SJCRH30 (cell line): Measurements from ENCODE around the gene ACCSL. TPM values are rescaled to one million over a fixed set of nuclear protein-coding genes. Genes with fewer than 3 reads are reported as not detected.

Source experiments
- DNase-seq, 2 experiments: peaks; one replicate each; pipeline ENCODE4 v3.0.0-alpha.2; 2015 to 2020
- H3K27ac ChIP-seq: fragments of 250-450 bp; sonication (Bioruptor Pico); 2 replicates; pipeline ENCODE4 v1.5.1; 2020; ENCODE audit warnings: mild to moderate bottlenecking, moderate library complexity
- H3K27me3 ChIP-seq: fragments of 250-450 bp; sonication (Bioruptor Pico); 2 replicates; pipeline ENCODE4 v1.5.1; 2020; ENCODE audit warnings: mild to moderate bottlenecking, moderate library complexity
- H3K36me3 ChIP-seq: fragments of 250-450 bp; sonication (Bioruptor Pico); 2 replicates; pipeline ENCODE4 v1.5.1; 2020; ENCODE audit warnings: mild to moderate bottlenecking, moderate library complexity
- H3K4me1 ChIP-seq: fragments of 250-450 bp; sonication (Bioruptor Pico); 2 replicates; pipeline ENCODE4 v1.5.1; 2020; ENCODE audit warnings: mild to moderate bottlenecking, moderate library complexity
- H3K4me3 ChIP-seq: fragments of 250-450 bp; sonication (Bioruptor Pico); 2 replicates; pipeline ENCODE4 v1.5.1; 2020; ENCODE audit warnings: mild to moderate bottlenecking, moderate library complexity
- H3K9me3 ChIP-seq: fragments of 250-450 bp; sonication (Bioruptor Pico); replicated peaks from 2 replicates; pipeline ENCODE4 v1.5.1; 2020; ENCODE audit warnings: mild to moderate bottlenecking, moderate library complexity
- total RNA-seq: library from RNA; depleted of rRNA; stranded (reverse); fragments of >200 nt; shearing (Covaris generic); gene quantifications from 2 replicates; pipeline ENCODE4 v1.2.3, GENCODE V29; 2014; rRNA removed

ACCSL gene
- total RNA-seq, 1 experiment from 2014 or later, result not detected

DNA sequence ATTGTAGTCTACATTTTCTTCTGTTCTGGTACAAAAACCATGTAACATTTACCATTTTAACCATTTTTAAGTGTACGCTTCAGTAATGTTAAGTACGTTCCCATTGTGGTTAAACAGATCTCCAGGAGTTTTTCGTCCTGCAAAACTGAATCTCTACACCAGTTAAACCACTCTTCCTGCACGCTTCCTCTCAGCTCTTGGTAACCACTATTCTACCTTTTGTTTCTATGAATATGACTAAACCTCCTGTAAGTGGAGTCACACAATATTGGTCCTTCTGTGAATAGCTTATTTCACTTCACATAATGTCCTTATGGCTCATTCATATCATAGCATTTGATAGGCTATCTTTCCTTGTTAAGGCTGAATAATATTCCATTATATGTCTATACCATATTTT lies 40.6 kb downstream of the ACCSL start:
- Histone ChIP-seq H3K27me3 (no peaks in the 10 kb centered on the region), H3K27ac (no peak overlapping the region), H3K36me3 (no peaks in the 10 kb centered on the region), H3K4me1 (no peaks in the 10 kb centered on the region), H3K9me3 (peaks cover 10% of the 10 kb centered on the region; the same call in 1 of the 2 replicates), H3K4me3 (no peak overlapping the region)
- no peak for DNase-seq

DNA sequence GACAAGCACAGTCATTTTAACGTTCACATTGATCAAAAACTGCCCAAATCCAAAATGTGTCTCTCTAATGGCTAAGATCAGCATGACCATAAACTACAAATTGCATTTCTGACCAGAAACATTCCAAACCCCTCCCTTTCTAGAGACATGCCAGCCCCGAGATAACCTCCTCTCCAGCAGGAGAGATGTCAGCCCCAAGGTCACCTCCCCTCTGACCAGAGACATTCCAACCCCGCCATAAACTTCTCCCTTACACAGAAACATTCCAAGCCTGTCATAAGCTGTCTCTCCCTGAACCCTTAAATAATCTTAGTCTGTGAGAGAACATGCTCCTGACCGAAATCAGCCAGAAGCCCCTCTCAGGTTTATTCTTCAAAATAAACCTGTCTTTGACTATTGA lies 41.1 kb downstream of the ACCSL start:
- no peak for DNase-seq
- Histone ChIP-seq H3K9me3 (peaks cover 10% of the 10 kb centered on the region; the same call in 1 of the 2 replicates), H3K4me3 (no peak overlapping the region), H3K27ac (no peak overlapping the region), H3K4me1 (no peaks in the 10 kb centered on the region), H3K27me3 (no peaks in the 10 kb centered on the region), H3K36me3 (no peaks in the 10 kb centered on the region)

DNA sequence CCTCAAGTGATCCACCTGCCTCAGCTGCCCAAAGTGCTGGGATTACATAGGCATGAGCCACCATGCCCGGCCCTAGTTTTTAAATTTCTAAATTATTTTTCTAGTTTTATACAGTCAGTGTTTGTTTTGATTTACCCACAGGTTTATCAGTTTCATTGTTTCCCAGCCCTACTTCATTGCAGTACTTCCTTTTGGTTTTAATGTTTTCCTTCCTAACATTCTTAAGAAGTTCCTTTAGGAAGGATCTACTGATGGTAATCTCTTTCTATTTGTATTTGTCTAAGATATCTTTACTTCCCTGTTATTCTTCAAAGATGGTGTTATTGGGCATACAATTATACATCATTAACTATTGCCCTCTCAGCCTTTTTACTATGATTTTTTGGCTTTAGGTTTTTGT lies 42.8 kb downstream of the ACCSL start:
- Histone ChIP-seq H3K36me3 (no peaks in the 10 kb centered on the region), H3K4me1 (no peaks in the 10 kb centered on the region), H3K27ac (no peak overlapping the region), H3K9me3 (peaks cover 10% of the 10 kb centered on the region; the same call in 1 of the 2 replicates), H3K4me3 (no peak overlapping the region), H3K27me3 (no peaks in the 10 kb centered on the region)
- DNase-seq, result no peak

DNA sequence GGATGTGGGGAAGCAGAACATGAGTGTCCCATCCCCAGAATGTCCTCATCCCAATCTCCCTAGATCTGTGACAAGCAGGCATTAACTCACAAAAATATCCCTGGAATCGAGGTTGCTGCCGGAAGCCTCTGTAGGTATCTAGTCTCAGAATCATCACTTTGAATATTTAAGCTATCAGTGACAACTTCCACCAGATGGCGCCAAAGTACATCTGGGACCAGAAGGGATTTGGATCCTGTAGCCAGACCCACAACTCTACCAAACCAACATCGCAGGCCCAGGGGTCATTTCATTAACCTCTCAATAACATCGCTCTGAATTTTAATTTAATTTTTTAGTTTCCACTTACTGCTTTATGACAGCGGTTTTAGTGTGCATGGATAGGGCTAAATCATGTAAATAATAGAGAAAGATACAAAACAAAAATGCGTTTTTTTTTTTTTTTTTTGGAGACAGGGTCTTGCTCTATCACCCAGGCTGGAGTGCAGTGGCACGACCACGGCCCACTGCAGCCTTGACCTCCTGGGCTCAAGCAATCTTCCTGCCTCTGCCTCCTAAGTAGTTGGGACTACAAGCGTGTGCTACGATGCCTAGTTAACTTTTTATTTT lies 46.6 kb downstream of the ACCSL start:
- Histone ChIP-seq H3K27me3 (no peaks in the 10 kb centered on the region), H3K36me3 (no peaks in the 10 kb centered on the region), H3K9me3 (peaks cover 6% of the 10 kb centered on the region; the same call in 1 of the 2 replicates), H3K4me3 (no peak overlapping the region), H3K4me1 (no peaks in the 10 kb centered on the region), H3K27ac (no peak overlapping the region)
- peak; percentile 82 to 93 for DNase-seq

DNA sequence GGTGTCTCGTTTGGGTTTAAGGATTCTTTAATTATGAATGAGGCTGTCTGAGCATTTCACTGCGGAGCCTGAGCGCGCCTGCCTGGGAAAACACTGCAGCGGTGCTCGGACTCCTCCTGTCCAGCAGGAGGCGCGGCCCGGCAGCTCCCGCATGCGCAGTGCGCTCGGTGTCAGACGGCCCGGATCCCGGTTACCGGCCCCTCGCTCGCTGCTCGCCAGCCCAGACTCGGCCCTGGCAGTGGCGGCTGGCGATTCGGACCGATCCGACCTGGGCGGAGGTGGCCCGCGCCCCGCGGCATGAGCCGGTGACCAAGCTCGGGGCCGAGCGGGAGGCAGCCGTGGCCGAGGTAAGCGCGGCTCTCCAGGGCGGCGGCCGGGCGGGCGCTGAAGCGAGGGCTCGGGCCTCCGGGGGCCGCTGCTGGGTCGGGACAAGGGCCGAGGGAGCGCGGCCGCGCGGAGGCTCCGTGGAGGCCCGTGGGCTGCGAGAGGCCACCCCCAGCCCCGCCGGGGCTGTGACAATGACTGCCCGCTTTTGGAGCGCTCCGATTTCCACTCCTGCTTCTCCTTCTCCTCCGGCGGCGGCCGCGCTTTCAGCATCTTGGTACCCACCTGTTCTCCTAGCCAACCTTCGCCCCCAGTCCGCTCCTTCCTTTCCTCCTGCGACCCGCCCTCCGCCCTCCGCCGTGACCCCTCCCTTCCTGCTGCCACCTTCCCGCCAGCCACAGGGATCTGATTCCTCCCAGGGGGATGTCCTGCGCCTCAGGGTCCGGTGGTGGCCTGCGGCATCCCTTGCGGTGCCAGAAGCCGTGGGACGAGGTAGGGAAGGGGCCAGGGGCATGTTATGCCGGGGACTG lies 48.0 kb downstream of the ACCSL start, which contains the start of gene EXT2:
TSS of gene EXT2 (plus strand) at position 173 of the 854 bp plus-strand sequence. CDS start 12,035 bp downstream, outside the sequence.
- Histone ChIP-seq H3K27me3 (no peaks in the 10 kb centered on the region), H3K9me3 (no peaks in the 10 kb centered on the region), H3K27ac (peak within 1 kb of the TSS; percentile 2; the same call in 1 of the 2 replicates), H3K4me3 (peak within 1 kb of the TSS; percentile 83), H3K4me1 (no peaks in the 10 kb centered on the region), H3K36me3 (no peaks in the 10 kb centered on the region)
- peak; percentile 84 to 88 for DNase-seq

DNA sequence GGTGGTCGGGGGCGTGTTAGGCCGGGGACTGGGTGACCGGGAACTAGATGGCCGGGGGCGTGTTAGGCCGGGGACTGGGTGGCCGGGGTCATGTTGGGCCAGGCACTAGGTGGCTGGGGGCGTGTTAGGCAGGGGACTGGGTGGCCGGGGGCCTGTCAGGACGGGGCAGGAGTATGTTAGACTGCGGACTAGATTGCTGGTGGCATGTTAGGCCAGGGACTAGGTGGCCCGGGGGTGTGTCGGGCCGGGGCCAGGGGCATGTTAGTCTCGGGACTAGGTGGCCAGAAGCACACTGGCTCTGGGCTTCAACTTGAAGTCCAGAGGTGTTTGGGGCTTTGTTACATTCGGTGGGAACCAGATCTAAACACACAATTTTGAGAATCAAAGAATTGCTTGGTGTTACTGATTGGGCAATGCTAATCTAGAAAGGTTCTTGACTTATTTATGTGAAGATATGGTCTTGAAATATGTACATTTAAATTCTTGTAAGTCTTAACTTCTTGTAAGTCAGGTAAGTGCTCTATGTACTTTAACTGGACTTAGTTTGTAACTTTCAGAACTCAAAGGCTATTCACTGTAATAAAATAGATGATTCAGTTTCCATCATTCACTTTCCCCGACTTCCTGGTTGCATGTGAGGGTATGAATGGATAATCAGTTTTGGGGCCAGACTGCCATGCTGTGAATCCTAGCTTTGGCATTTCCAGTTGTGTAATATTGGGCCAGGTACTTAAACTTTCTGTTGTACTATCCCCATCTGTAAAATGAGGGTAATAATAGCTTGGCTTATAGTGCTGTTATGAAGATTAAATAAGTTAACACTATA lies 48.8 kb downstream of the ACCSL start:
- peak overlapping the region; percentile 83 for H3K4me3 ChIP-seq
- H3K27me3 ChIP-seq, result no peaks in the 10 kb centered on the region
- DNase-seq, result no peak
- H3K9me3 ChIP-seq, result no peaks in the 10 kb centered on the region
- no peaks in the 10 kb centered on the region for H3K36me3 ChIP-seq
- no peaks in the 10 kb centered on the region for H3K4me1 ChIP-seq
- H3K27ac ChIP-seq, result no peak overlapping the region; the same call in 1 of the 2 replicates

DNA sequence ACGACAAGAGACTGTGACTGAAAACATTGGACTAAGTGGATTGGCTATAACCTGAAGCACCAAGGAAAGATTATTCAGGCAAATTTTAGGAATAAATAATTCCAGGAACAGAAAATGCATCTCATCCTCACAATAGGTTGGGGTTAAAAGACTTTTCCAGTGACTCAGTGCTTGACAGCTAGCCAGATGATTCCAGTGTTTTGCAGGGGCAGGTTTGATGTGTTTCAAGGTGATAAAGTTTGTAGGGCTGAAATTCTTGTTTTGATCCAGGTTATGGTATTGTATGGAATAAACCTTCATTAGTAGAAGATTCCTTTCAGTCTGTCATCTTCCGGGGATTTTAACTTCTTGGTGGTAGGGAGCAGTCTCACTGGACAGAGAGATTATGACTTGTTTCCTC lies 50.0 kb downstream of the ACCSL start:
- no peak overlapping the region for H3K4me3 ChIP-seq
- H3K27ac ChIP-seq, result no peak overlapping the region
- H3K4me1 ChIP-seq, result no peaks in the 10 kb centered on the region
- H3K36me3 ChIP-seq, result no peaks in the 10 kb centered on the region
- no peak for DNase-seq
- no peaks in the 10 kb centered on the region for H3K9me3 ChIP-seq
- H3K27me3 ChIP-seq, result no peaks in the 10 kb centered on the region

DNA sequence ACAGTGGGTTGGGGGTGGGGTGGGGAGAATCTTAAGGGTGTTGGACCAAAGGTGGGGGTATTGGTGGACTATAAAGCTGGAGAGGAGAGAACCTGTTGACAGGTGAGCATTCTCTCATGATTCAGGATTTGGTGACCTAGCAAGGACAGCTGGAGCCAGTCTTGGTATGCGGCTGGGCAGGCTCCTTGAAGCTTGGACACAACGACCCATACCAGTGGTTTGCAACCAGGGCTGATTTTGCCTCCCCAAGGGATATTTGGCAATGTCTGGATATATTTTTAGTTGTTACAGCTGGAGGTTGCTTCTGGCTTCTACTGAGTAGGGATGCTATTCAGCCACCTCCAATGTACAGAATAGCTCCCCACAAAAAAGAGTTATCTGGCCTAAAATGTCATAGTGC lies 53.3 kb downstream of the ACCSL start:
- Histone ChIP-seq H3K27ac (no peak overlapping the region), H3K9me3 (no peaks in the 10 kb centered on the region), H3K4me3 (no peak overlapping the region), H3K4me1 (no peaks in the 10 kb centered on the region), H3K36me3 (no peaks in the 10 kb centered on the region), H3K27me3 (no peaks in the 10 kb centered on the region)
- DNase-seq, result no peak

DNA sequence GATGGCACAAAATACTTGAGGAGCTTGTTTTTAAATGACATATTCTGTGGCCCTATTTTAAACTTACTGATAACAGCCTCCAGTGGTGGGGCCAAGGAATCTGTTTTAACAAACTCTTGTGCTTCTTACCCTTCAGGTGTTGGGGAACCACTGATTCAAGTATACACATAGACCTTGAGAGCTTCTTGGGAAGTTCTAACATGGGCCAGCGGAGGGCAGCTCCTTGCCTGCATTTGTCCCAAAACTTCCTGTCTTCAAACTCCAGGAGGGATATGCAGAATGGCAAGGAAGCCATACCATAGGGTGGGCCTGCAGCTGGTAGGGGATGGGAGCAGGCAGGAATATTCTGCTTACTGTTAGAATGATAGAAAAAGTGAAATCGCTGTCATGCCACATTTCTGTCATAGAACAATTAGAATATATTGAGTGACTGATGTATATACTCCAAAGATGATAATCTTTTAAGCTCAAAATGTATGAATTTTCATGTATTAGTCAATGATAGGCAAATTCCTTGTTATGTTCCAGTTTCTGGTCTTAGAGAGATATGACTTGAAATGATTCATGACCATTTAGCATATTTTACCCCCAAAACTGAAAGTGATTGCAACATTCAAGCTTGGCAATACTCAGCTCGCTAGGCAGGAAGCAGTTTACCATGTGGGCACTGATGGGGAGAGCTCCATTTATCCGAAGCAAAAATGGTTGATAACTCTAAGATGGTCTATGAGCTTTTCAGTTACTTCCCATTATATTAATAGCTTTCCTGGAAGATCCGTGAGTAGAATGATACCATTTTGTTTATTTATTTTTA lies 56.9 kb downstream of the ACCSL start:
- Histone ChIP-seq H3K4me3 (no peak overlapping the region), H3K27ac (no peak overlapping the region), H3K36me3 (no peaks in the 10 kb centered on the region), H3K9me3 (no peaks in the 10 kb centered on the region), H3K27me3 (no peaks in the 10 kb centered on the region), H3K4me1 (no peaks in the 10 kb centered on the region)
- DNase-seq, result peak; percentile 19 to 50

DNA sequence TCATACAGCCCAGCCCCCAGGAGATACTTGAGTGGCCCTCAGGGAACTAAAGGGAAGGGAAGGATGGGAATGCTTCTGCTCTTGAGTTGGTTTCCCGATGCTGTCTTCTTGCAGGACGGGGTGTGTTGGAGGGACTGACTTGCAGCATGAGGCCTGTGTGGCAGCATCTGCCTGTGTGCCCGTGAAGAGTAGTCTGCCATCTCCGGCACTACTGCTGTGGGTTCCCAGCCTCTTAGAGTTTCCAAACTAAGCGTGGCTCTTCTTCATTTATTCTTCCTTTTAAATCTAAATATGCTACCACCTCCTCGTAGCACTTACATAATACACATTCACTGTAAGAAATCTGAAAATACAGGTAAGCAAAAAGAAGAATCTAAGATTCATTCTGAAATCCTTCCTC lies 60.5 kb downstream of the ACCSL start:
- Histone ChIP-seq H3K4me1 (peaks cover 5% of the 10 kb centered on the region), H3K4me3 (no peak overlapping the region), H3K27ac (no peak overlapping the region), H3K36me3 (peaks cover 8% of the 10 kb centered on the region; the same call in 1 of the 2 replicates), H3K9me3 (no peaks in the 10 kb centered on the region), H3K27me3 (no peaks in the 10 kb centered on the region)
- no peak for DNase-seq

Other genes with a start within 250 kb of the ACCSL start
- gene ALKBH3, start 167.2 kb upstream of the ACCSL start, total RNA-seq, result 26.0 and 29.2 TPM in 2 replicates
- gene C11orf96, start 105.3 kb upstream of the ACCSL start, total RNA-seq, result 2.1 and 3.4 TPM in 2 replicates
- gene ACCS, start 18.3 kb downstream of the ACCSL start, total RNA-seq, result 5.7 and 7.6 TPM in 2 replicates
- gene EXT2, start 47.7 kb downstream of the ACCSL start, total RNA-seq, result 85.0 and 91.7 TPM in 2 replicates